HUES48 (cell line): ENCODE measurements around the gene CHMP1A.

Experiments used
- H3K27ac ChIP-seq: one replicate; pipeline ENCODE4 v1.7.0; 2013; ENCODE audit warnings: low read depth, low read length, inconsistent platforms
- H3K27me3 ChIP-seq: 2 replicates; pipeline ENCODE4 v1.6.1; 2013; ENCODE audit warnings: mild to moderate bottlenecking, low read length; ENCODE audit not compliant: control insufficient read depth, insufficient read depth
- H3K36me3 ChIP-seq: 2 replicates; pipeline ENCODE4 v1.6.1; 2013; ENCODE audit warnings: low read length; ENCODE audit not compliant: control insufficient read depth, insufficient read depth
- H3K4me1 ChIP-seq: 2 replicates; pipeline ENCODE4 v1.6.1; 2013; ENCODE audit warnings: mild to moderate bottlenecking, low read length; ENCODE audit not compliant: control insufficient read depth, insufficient read depth
- H3K4me3 ChIP-seq: 2 replicates; pipeline ENCODE4 v1.5.1; 2013; ENCODE audit warnings: mild to moderate bottlenecking, low read depth, low read length
- H3K9ac ChIP-seq: 2 replicates; pipeline ENCODE4 v1.6.1; 2013; ENCODE audit warnings: mild to moderate bottlenecking, low read depth, low read length, moderate library complexity
- H3K9me3 ChIP-seq: 2 replicates; pipeline ENCODE4 v1.6.1; 2013; ENCODE audit warnings: low read length; ENCODE audit not compliant: control insufficient read depth, insufficient read depth

The CHMP1A gene

DNA sequence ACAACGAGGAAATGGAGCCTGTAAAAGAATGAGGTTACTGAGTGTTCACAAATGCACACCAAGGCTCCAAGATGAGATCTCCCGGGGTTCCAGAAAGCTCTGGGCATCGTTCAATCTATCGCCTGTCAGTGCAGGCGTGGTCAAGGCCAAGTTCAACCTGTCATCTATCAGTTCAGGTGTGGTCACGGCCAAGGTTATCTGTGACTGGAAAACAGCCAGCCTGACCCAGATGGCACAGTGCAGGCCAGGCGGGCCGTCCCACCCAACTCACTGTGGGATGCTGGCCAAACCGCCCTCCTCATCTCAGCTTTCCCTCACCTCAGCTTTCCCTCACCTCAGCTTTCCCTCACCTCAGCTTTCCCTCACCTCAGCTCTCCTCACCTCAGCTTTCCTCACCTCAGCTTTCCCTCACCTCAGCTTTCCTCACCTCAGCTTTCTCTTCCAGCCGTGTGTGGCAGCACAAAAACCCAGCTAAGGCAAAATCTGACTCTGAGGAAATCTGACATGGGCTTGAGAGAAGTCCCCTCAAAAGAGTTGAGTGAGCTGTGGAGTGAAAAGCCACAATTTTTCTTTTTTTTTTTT lies 2.4 kb downstream of the CHMP1A start:
- H3K27ac ChIP-seq, result no peak overlapping the region
- no peak overlapping the region for H3K4me3 ChIP-seq
- H3K9ac ChIP-seq, result no peak overlapping the region
- H3K27me3 ChIP-seq, result no peaks in the 10 kb centered on the region
- H3K9me3 ChIP-seq, result no peaks in the 10 kb centered on the region
- no peaks in the 10 kb centered on the region for H3K4me1 ChIP-seq
- H3K36me3 ChIP-seq, result peaks cover 29% of the 10 kb centered on the region

DNA sequence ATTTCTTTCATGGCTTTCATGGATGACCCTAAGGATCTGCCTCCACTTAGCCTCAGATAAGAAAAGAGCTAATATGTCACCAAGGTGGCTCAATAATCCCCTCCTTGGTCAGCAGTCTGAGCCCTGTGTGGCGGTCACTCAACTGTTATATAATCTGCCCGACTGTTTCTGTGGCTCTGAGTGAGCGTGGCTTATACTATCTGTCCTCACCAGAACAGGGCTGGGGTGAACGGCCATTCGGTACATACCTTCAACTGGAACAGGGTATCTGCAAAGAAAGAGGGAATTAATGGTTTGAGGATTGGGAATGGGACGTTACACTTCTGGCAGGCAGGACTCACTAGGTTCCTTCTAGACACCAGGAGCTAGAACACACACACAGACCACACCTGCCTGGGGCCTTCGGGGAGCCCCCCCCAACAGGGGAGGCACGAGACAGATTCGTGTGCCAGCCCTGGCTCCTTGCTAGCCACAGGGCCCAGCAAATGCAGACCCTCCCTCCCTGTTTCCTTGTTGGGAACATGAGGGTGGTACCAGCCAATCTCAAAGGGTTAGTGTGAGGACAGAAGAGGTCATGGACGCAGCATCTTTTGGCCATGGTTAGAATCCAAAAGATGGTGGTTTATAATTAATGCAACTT lies 3.7 kb downstream of the CHMP1A start:
- peaks cover 29% of the 10 kb centered on the region for H3K36me3 ChIP-seq
- no peaks in the 10 kb centered on the region for H3K4me1 ChIP-seq
- no peaks in the 10 kb centered on the region for H3K9me3 ChIP-seq
- no peak overlapping the region for H3K4me3 ChIP-seq
- H3K27ac ChIP-seq, result no peak overlapping the region
- no peak overlapping the region for H3K9ac ChIP-seq
- H3K27me3 ChIP-seq, result no peaks in the 10 kb centered on the region

DNA sequence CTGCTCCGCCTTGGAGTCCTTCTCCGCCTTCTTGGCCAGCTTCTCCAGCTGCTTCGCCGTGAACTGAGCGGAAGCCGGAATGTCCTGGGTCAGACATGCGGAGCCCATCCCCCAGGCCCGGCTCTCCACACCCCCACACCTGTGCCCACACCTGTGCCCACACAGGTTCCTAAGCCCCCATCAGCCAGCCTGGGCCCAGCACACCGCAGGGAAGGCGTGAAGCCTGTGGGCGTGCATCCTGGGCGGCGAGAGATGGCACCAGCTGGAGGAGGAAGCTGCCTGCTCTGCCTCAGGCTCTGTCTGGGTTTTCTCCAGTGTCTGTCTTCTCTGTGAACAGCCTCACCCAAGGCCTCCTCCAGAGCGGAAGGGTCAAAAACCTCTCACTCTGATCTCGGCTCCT lies 5.9 kb downstream of the CHMP1A start:
- H3K4me1 ChIP-seq, result no peaks in the 10 kb centered on the region
- H3K9ac ChIP-seq, result no peak overlapping the region
- H3K4me3 ChIP-seq, result no peak overlapping the region
- no peaks in the 10 kb centered on the region for H3K9me3 ChIP-seq
- H3K27ac ChIP-seq, result no peak overlapping the region
- H3K36me3 ChIP-seq, result peaks cover 36% of the 10 kb centered on the region
- no peaks in the 10 kb centered on the region for H3K27me3 ChIP-seq

DNA sequence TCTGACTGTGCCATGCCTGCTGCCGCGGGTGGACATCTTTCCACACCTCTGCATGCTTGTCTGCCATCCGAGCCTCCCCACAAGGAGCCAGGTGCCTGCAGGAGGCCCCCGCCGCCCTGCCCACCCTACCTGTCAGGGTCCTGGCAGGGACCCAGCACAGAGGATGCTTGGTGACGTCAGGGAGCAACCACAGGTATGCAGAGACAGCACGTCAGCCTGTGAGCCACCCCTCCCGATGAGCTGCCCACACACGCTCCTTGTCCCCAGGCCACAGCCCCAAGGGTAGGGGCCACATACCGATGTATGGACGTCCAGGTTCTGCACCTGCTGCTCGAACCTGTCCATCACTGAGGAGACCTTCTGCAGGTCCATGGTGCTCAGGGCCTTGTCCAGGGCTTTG lies 10.6 kb downstream of the CHMP1A start:
- H3K27me3 ChIP-seq, result no peaks in the 10 kb centered on the region
- no peaks in the 10 kb centered on the region for H3K9me3 ChIP-seq
- H3K4me1 ChIP-seq, result no peaks in the 10 kb centered on the region
- H3K27ac ChIP-seq, result no peak overlapping the region
- H3K36me3 ChIP-seq, result peaks cover 45% of the 10 kb centered on the region
- H3K4me3 ChIP-seq, result no peak overlapping the region
- no peak overlapping the region for H3K9ac ChIP-seq

DNA sequence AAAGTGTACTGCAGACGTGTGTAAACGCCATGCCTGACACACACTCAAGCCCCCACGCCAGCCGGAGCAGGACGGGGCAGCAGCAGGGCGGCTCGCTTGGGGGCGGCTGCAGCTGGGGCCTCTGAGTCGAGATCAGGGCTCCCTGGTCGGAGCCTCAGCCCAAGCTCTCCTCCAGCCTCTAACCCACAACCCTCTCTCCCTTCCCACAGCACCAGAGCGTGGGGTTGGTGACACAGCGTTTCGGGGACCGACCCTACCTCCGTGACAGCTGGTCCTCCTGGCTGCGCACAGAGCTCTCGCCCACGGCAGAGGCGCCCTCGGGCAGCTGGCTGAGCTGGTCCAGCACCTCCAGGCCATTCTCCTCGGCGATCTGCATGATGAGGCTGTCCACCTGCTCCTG lies 11.2 kb downstream of the CHMP1A start:
- H3K27ac ChIP-seq, result no peak overlapping the region
- no peaks in the 10 kb centered on the region for H3K27me3 ChIP-seq
- no peak overlapping the region for H3K4me3 ChIP-seq
- H3K36me3 ChIP-seq, result peaks cover 39% of the 10 kb centered on the region
- no peak overlapping the region for H3K9ac ChIP-seq
- H3K9me3 ChIP-seq, result no peaks in the 10 kb centered on the region
- H3K4me1 ChIP-seq, result no peaks in the 10 kb centered on the region

DNA sequence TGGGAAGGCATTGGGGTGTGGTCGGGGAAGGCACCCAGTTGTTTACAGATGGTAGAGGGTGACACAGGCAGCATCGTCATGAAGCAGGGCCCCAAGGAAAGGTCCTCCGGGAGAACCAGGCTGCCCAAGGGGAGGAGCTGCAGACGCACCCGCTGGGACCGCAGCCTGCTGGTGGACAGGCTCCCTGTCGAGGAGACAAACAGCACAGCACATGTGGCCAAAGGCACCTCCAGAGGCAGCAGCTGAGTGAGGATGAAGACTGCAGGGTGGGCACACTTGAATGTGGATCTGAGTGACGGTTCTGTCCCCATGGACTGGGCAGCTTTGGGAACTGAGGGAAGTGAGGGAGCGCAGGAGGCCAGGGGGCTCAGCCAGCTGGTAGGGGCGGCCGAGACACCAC lies 12.4 kb downstream of the CHMP1A start:
- Histone ChIP-seq H3K36me3 (peaks cover 32% of the 10 kb centered on the region), H3K4me3 (no peak overlapping the region), H3K27me3 (no peaks in the 10 kb centered on the region), H3K9ac (no peak overlapping the region), H3K27ac (no peak overlapping the region), H3K9me3 (no peaks in the 10 kb centered on the region), H3K4me1 (no peaks in the 10 kb centered on the region; the same call in 1 of the 2 replicates)

DNA sequence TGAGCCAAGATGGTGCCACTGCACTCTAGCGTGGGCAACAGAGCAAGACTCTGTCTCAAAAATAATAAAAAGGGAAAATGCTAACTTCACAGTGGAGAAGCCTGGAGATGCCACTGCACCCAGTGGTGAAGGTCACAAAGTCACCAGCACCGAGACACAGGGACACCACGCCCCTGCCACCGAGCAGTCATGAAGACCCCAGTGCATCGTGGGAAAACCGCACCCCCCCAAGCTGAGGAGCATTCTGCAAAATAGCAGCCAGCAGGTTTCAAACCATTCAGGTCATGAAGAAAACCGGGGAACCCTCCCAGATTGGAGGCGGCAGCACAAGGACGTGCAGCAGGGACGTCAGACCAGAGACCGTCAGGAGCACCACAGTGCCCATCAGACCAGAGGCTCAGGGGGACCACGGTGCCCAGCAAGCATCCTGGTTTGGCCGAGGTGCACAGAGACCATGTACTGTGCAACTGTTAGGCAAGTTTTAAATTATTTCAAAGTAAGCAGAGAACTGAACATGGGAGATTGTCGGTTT lies 13.7 kb downstream of the CHMP1A start:
- Histone ChIP-seq H3K9ac (no peak overlapping the region), H3K4me1 (no peaks in the 10 kb centered on the region; the same call in 1 of the 2 replicates), H3K27ac (no peak overlapping the region), H3K27me3 (no peaks in the 10 kb centered on the region), H3K4me3 (no peak overlapping the region), H3K36me3 (peaks cover 26% of the 10 kb centered on the region), H3K9me3 (no peaks in the 10 kb centered on the region)

DNA sequence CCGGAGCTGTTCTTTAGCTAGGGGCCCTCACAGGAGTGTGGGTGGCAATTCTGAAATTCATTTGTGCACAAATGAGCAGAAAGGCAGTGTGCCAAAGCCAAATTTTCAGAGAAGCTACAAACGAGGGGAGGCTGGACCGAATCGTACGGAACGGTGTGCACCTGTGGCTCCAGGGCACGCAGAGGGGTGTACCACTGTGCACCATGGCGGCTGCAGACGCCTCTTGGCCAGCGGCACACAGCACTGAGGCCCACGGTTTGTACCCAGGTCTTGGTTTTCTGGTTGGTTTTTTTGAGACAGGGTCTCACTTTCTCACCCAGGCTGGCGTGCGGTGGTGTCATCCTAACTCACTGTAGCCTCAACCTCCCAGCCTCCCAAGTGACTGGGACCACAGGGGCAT lies 14.9 kb downstream of the CHMP1A start:
- Histone ChIP-seq H3K36me3 (peaks cover 26% of the 10 kb centered on the region), H3K4me1 (no peaks in the 10 kb centered on the region; the same call in 1 of the 2 replicates), H3K27ac (no peak overlapping the region), H3K4me3 (no peak overlapping the region), H3K27me3 (no peaks in the 10 kb centered on the region), H3K9me3 (no peaks in the 10 kb centered on the region), H3K9ac (no peak overlapping the region)

DNA sequence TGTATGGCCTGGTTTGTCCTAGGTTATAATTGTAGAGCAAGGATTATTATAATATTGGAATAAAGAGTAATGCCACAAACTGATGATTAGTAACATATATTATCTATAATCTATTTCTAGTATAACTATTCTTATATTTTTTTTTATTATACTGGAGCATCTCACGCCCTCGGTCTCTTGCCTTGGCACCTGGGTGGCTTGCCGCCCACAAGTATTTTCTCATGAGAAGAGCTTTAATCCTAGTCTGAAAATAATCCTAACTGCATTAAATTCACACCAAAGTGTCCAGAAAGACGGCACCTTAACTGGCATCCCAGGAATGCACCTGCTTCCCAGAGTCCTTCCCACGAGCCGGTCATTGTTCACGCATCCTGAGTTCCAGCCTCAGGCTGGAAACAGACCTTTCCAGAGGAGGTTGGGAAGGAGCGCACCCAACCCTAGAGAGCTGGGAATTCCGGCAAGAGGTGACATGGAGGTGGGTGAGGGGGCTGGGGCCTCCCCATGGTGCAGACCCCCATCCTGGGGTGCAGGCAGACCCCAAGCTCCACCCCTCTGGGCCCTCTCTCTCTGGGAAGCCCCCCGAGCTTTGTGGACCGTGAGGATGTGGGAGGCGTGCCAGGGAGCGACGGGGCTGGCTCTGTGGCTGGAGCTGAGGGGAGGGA lies 15.9 kb downstream of the CHMP1A start:
- Histone ChIP-seq H3K4me3 (no peak overlapping the region), H3K9me3 (no peaks in the 10 kb centered on the region), H3K27ac (no peak overlapping the region), H3K36me3 (peaks cover 19% of the 10 kb centered on the region), H3K9ac (no peak overlapping the region), H3K4me1 (no peaks in the 10 kb centered on the region; the same call in 1 of the 2 replicates), H3K27me3 (no peaks in the 10 kb centered on the region)

DNA sequence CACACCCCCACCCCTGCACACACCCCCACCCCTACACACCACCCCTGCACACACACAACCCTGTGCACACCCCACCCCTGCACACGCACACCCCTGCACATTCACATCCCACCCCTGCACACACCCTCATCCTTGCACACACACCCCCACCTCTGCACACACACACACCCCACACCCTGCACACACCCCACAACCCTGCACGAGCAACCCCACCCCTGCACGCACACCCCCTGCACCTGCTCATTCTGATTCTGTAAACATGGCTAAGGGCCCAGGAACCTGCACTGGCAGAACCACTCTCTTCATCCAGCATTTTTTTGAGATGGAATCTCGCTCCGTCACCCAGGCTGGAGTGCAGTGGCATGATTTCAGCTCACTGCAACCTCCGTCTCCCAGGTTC lies 18.1 kb downstream of the CHMP1A start:
- Histone ChIP-seq H3K9me3 (no peaks in the 10 kb centered on the region), H3K4me3 (no peak overlapping the region), H3K27me3 (no peaks in the 10 kb centered on the region), H3K36me3 (no peaks in the 10 kb centered on the region), H3K9ac (no peak overlapping the region), H3K27ac (no peak overlapping the region), H3K4me1 (no peaks in the 10 kb centered on the region; the same call in 1 of the 2 replicates)

DNA sequence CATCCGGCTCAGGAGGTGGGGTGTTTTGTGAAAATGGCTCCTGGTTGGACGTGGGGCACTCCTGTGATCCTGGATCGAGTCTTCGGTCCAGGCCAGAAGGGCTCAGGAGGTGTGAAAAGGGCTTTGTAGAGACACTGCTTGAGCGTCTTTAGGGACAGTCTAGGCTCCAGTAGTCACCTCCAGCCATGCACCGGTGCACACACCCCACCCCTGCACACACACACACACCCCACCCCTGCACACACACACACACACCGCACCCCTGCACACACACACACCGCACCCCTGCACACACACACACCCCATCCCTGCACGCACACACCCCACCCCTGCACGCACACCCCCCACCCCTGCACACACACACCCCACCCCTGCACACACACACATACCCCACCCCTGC lies 19.1 kb downstream of the CHMP1A start:
- Histone ChIP-seq H3K4me3 (no peak overlapping the region), H3K4me1 (no peaks in the 10 kb centered on the region; the same call in 1 of the 2 replicates), H3K27me3 (no peaks in the 10 kb centered on the region), H3K27ac (no peak overlapping the region), H3K36me3 (no peaks in the 10 kb centered on the region), H3K9me3 (no peaks in the 10 kb centered on the region), H3K9ac (no peak overlapping the region)
